Osteocyte (in vitro differentiated cells): ENCODE results near the gene MON2. TPM values are rescaled to one million over a fixed set of nuclear protein-coding genes. Genes with fewer than 3 reads are reported as not detected.
A peak's percentile ranks its signal among the peaks of the same experiment; 100 is the strongest.

Experiments used
- DNase-seq: peaks from one replicate; pipeline ENCODE4 v3.0.0; 2021; ENCODE audit warnings: mixed read lengths; ENCODE audit not compliant: unreplicated experiment; ENCODE audit errors: extremely low spot score
- H3K27ac Mint-ChIP-seq: one replicate; pipeline ENCODE4 v1.8.0; 2021; ENCODE audit warnings: mild to moderate bottlenecking, mixed read lengths; ENCODE audit not compliant: unreplicated experiment
- H3K27me3 Mint-ChIP-seq: one replicate; pipeline ENCODE4 v1.8.0; 2021; ENCODE audit warnings: mixed read lengths; ENCODE audit not compliant: unreplicated experiment
- H3K36me3 Mint-ChIP-seq: one replicate; pipeline ENCODE4 v1.8.0; 2021; ENCODE audit warnings: mixed read lengths; ENCODE audit not compliant: unreplicated experiment
- H3K4me1 Mint-ChIP-seq: one replicate; pipeline ENCODE4 v1.8.0; 2021; ENCODE audit warnings: mixed read lengths; ENCODE audit not compliant: unreplicated experiment
- H3K4me3 Mint-ChIP-seq: one replicate; pipeline ENCODE4 v1.8.0; 2021; ENCODE audit warnings: mild to moderate bottlenecking, moderate library complexity, mixed read lengths; ENCODE audit not compliant: unreplicated experiment
- H3K9me3 Mint-ChIP-seq: one replicate; pipeline ENCODE4 v1.8.0; 2021; ENCODE audit warnings: mixed read lengths; ENCODE audit not compliant: unreplicated experiment
- total RNA-seq: library from RNA; stranded (reverse); gene quantifications from 2 replicates; pipeline ENCODE4 v1.2.1, GENCODE V29; 2021
- TF ChIP-seq, protein P1 (sequence below): fragments of 200-600 bp; sonication (generic); IDR thresholded peaks from 2 replicates; pipeline ENCODE4 v1.5.0; 2021; ENCODE audit warnings: antibody characterized with exemption, mild to moderate bottlenecking, moderate library complexity

MON2 gene
- total RNA-seq, 1 donor from 2014 or later: 53.4 TPM

DNA sequence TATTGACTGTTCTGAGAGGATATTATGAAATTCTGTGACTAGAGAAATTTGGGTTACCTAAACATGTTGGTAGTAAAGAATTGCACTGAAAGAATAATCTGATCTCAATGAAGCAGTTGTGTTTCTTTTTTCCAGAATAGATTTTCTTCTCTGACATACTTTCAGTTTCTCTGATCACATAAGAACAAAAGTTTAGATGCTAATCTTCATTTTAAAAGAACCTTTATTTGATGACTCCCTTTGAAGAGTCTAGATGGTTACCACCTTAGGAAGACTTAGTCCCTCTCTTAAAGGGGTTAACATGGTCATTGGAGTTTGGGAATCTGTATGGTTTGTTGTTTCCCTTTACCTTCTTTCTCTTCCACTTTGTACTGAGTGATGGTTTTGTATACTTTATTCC is 58.6 kb downstream of the MON2 start:
- Mint-ChIP-seq H3K27ac (no peak overlapping the region), H3K4me3 (no peak overlapping the region), H3K36me3 (peaks cover 20% of the 10 kb centered on the region), H3K4me1 (peaks cover 5% of the 10 kb centered on the region), H3K27me3 (no peaks in the 10 kb centered on the region), H3K9me3 (no peaks in the 10 kb centered on the region)
- DNase-seq: no peak
- TF ChIP-seq, protein P1, sequence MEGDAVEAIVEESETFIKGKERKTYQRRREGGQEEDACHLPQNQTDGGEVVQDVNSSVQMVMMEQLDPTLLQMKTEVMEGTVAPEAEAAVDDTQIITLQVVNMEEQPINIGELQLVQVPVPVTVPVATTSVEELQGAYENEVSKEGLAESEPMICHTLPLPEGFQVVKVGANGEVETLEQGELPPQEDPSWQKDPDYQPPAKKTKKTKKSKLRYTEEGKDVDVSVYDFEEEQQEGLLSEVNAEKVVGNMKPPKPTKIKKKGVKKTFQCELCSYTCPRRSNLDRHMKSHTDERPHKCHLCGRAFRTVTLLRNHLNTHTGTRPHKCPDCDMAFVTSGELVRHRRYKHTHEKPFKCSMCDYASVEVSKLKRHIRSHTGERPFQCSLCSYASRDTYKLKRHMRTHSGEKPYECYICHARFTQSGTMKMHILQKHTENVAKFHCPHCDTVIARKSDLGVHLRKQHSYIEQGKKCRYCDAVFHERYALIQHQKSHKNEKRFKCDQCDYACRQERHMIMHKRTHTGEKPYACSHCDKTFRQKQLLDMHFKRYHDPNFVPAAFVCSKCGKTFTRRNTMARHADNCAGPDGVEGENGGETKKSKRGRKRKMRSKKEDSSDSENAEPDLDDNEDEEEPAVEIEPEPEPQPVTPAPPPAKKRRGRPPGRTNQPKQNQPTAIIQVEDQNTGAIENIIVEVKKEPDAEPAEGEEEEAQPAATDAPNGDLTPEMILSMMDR: no peak

DNA sequence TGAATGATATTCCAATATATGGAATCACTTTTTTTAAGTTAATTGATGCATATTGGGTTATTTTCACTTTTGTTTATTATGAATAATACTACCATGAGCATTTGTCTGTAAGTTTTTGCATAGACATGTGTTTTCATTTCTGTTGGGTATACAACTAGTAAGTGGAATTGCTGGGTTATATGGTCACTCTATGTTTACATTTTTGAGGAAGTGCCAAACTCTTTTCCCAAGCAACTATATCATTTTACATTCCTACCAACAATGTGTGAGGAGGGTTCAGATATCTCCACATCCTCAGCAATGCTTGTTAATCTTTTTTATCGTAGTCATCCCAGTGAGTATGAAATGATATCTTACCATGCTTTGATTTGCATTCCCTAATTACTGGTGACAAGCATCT is 64.0 kb downstream of the MON2 start:
- DNase-seq: no peak
- TF ChIP-seq, protein P1: no peak
- peak overlapping the region; percentile 11 for H3K27ac Mint-ChIP-seq
- H3K4me3 Mint-ChIP-seq: no peak overlapping the region
- H3K36me3 Mint-ChIP-seq: peaks cover 28% of the 10 kb centered on the region
- H3K9me3 Mint-ChIP-seq: no peaks in the 10 kb centered on the region
- H3K4me1 Mint-ChIP-seq: peaks cover 24% of the 10 kb centered on the region
- H3K27me3 Mint-ChIP-seq: no peaks in the 10 kb centered on the region

DNA sequence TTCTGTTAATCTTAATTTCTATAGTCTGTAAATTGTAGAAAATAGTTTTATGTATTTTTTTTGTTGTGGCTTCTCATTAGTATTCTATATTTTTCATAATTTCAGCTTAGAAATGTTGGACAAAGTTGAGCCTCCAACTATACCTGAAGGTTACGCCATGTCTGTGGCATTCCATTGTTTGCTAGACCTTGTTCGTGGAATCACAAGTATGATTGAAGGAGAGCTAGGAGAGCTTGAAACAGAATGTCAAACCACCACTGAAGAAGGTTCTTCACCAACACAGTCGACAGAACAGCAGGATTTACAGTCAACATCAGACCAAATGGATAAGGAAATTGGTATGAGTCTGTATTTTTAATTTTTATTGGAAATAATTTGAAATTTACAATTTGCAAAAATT is 65.7 kb downstream of the MON2 start:
- TF ChIP-seq, protein P1: no peak
- H3K4me3 Mint-ChIP-seq: no peak overlapping the region
- H3K36me3 Mint-ChIP-seq: peaks cover 26% of the 10 kb centered on the region
- H3K27me3 Mint-ChIP-seq: no peaks in the 10 kb centered on the region
- peaks cover 28% of the 10 kb centered on the region for H3K4me1 Mint-ChIP-seq
- no peak overlapping the region for H3K27ac Mint-ChIP-seq
- no peaks in the 10 kb centered on the region for H3K9me3 Mint-ChIP-seq
- no peak for DNase-seq

DNA sequence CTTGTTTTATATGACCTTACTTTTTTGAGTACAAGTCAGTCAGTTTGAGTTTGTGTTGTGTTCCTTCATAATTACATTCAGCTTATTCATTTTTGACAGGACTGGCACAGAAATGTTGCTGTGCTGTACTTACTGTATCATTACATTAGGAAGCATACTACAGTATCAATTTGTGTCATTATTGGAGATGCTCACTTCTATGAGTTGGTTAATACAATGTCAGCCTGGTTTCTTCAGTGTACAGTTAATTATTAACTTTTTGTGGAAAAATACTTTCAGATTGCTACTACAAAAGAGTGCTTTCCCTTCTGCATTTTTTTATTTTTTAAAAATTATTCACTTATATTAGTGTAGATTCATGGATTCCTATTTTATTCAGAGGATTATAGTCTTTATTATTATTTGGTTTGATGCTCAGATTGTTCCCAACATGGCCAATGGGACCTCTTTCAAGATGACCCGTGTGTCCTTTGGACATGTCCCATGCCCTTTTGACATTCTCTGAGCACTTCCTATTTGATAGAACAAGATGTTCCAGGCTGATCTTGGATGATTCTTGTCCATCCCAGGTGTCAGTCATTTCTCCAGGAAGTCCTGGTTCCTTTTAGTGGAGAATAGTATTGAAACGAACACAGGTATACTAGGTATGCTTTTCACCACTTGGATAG is 66.6 kb downstream of the MON2 start:
- no peak overlapping the region for H3K27ac Mint-ChIP-seq
- DNase-seq: no peak
- TF ChIP-seq, protein P1: no peak
- H3K27me3 Mint-ChIP-seq: no peaks in the 10 kb centered on the region
- H3K4me3 Mint-ChIP-seq: no peak overlapping the region
- no peaks in the 10 kb centered on the region for H3K9me3 Mint-ChIP-seq
- H3K36me3 Mint-ChIP-seq: peaks cover 25% of the 10 kb centered on the region
- peaks cover 37% of the 10 kb centered on the region for H3K4me1 Mint-ChIP-seq

DNA sequence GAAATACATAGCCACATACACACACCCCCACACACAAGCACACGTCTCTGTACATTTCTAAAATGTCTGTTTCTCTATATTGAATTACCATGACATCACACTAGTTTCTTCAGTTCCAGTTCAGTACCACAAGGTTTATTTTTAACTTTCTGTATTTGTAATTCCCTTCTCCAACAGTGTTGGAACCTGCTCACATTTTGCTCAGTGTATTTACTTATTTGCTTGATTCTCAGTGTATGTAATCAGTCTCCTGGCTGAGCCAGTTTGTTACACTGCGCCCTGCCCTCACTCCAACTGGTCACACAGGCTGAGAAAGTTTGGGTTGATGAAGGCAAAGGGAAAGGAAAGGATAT is 67.1 kb downstream of the MON2 start:
- peaks cover 40% of the 10 kb centered on the region for H3K4me1 Mint-ChIP-seq
- TF ChIP-seq, protein P1: no peak
- no peak overlapping the region for H3K4me3 Mint-ChIP-seq
- H3K27ac Mint-ChIP-seq: no peak overlapping the region
- H3K27me3 Mint-ChIP-seq: no peaks in the 10 kb centered on the region
- H3K36me3 Mint-ChIP-seq: peaks cover 22% of the 10 kb centered on the region
- DNase-seq: no peak
- no peaks in the 10 kb centered on the region for H3K9me3 Mint-ChIP-seq
